ENCODE measurements around the gene NOSIP.
"Not testable (repeated sequence)": the region's sequence is repeated elsewhere in the genome, so short reads cannot be mapped to it uniquely, and the experiment has no call there.

The NOSIP gene

GRCh38 chr19:49580264-49581006 is at the start of gene NOSIP:
Gene NOSIP (minus strand): TSS chr19:49580556. CDS start chr19:49560691, 19,865 bp downstream.
- peak; percentile 88 for DNase-seq

DNA sequence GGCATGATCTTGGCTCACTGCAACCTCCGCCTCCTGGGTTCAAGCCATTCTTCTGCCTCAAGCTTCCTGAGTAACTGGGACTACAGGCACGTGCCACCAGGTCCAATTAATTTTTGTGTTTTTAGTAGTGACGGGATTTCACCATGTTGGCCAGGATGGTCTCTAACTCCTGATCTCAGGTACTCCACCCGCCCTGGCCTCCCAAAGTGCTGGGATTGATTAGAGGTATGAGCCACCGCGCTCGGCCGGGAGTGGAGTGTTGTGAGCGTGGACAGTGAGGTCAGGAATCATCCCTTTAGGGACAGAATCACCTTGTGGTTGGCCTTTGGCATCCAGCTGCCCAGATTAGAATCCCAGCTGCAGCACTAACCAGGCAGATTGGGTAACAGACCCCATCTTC is 49.3 kb upstream of the NOSIP start:
- no peak for DNase-seq

GRCh38 chr19:49626226-49626625 is 45.9 kb upstream of the NOSIP start:
- DNase-seq: no peak

DNA sequence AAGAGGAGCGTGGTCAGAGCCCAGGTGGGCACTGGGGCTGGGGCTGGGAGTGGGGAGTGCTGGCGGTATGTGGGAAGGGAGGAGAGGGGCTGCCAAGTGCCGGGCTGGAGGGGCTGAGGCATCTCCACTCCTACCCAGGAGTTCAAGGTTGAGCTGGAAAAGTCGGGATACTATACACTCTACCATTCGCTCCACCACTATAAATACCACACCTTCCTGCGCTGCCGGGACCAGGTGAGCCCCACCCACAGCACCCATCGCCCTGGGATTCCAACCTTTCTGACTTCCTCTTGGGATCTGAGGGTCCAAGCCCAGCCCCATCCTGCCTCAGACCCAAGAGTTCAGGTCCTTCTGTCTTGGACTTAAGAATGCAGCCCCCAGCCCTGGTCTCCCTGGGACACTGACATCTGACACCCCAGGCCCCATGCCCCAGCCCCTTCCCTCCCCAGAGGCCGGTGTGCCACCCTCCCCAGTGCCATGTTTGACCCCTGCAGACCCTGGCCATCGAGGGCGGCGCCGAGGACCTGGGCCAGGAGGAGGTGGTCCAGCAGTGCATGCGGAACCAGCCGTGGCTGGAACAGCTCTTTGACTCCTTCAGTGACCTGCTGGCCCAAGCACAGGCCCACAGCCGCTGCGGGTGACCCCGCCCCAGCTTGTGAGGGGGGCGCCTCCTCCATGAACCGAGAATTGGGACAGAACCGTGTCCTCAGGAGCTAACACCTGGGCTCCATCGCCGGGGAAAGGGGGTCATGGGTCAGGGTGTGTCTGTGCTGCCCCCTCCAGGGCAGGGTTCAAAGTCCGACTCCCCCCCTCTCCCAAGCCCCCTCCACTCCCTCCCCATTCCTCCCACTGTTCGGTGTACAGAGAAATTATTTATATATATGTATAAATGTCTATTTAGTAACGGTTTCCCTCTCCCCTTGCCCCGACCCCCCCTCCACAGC is 44.9 kb upstream of the NOSIP start:
- no peak for DNase-seq

- DNase-seq: not testable (repeated sequence)
Measured at GRCh38 chr19:49617860-49618259, 37.5 kb upstream of the NOSIP start.

DNA sequence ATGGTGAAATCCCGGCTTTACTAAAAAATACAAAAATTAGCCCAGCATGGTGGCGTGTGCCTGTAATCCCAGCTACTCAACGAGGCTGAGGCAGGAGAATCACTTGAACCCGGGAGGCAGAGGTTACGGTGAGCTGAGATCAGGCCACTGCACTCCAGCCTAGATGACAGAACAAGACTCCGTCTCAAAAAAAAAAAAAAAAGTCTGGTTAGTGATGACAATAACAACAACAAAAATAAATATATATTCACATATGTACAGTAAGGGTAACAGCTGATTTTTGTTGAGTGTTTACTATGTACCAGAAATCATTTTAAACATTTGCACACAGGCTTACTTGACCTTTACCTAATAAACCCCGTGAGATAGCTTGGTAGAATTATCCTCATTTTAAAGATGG is 36.6 kb upstream of the NOSIP start:
- no peak for DNase-seq

DNA sequence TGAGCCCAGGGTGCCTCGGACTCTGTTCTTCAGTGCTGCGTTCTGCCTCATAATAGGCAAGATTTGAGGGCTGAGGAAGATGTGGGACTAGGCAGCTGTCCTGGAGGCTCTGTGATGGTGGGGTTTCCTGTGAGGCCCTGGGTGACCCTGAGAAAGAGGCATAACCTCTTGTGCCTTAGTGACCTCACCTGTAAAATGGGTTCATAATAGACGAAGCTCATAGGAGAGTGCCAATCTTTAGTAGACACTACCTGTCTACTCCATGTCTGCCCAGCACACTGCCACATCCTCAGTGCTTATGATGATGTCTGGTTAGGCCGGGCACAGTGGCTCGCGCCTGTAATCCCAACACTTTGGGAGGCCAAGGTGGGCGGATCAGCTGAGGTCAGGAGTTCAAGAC is 36.2 kb upstream of the NOSIP start:
- DNase-seq: no peak

- DNase-seq: no peak
Measured at GRCh38 chr19:49615861-49616260, 35.5 kb upstream of the NOSIP start.

GRCh38 chr19:49614096-49614833 is 33.9 kb upstream of the NOSIP start:
- DNase-seq: no peak

- no peak for DNase-seq
Measured at GRCh38 chr19:49613374-49613773, 33.0 kb upstream of the NOSIP start.

DNA sequence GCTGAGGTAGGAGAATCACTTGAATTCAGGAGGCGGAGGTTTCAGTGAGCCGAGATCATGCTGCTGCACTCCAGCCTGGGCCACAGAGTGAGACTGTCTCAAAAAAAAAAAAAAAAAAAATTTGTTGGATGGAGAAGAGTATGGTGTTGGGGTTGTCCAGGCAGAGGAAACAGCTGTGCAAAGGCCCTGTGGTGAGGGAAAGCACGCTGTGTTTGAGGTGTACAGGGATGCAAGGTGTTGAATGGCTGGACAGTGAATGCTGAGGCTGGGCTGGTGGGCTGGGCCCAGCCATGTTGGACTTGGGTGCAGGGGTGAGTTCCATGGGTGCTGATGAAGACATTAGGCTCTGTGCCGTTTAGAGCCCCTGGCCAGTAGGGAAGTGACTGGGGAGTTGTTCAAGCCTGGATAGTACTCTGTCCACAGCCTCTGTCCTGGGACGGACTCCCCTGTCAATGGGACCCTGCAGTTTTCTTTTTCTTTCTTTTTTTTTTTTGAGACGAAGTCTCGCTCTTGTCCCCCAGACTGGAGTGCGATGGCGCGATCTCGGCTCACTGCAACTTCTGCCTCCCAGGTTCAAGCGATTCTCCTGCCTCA is 29.2 kb upstream of the NOSIP start:
- DNase-seq: no peak

DNA sequence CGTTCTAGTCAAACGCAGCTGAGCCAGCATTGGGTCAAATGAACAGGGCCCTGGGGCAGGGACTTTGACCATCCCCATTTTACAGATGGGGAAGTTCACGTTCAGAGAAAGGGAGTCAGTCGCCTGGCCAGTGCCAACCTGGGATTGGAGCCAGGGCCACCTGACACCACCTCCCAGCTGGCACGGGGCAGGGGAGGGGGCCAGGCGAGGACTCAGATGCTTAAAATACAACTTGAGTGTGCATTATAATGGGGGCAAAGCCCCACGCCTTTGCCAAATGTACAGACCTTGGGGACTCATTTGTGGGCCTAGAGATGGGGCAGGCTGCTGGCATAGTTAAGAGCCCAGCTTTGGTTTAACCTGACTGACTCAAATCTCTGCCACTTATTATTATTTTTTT is 25.2 kb upstream of the NOSIP start:
- no peak for DNase-seq

DNA sequence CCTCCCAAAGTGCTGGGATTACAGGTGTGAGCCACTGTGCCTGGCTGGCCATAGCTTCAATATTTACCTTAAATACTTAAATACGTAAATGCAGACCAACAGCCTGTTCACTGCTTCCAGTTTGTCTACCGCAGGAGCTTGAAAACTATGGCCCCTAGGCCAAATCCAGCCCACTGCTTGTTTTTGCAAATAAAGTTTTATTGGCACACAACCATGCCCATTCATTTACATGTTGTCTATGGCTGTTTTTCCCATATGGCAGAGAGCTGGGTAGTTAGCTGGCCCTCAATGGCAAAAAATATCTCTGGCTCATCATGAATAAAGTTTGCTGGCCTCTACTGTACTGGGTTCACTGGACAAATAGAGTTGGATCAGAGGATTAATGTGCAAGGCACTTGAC is 22.4 kb upstream of the NOSIP start:
- DNase-seq: no peak

GRCh38 chr19:49601482-49602038 is 21.2 kb upstream of the NOSIP start:
- DNase-seq: no peak

DNA sequence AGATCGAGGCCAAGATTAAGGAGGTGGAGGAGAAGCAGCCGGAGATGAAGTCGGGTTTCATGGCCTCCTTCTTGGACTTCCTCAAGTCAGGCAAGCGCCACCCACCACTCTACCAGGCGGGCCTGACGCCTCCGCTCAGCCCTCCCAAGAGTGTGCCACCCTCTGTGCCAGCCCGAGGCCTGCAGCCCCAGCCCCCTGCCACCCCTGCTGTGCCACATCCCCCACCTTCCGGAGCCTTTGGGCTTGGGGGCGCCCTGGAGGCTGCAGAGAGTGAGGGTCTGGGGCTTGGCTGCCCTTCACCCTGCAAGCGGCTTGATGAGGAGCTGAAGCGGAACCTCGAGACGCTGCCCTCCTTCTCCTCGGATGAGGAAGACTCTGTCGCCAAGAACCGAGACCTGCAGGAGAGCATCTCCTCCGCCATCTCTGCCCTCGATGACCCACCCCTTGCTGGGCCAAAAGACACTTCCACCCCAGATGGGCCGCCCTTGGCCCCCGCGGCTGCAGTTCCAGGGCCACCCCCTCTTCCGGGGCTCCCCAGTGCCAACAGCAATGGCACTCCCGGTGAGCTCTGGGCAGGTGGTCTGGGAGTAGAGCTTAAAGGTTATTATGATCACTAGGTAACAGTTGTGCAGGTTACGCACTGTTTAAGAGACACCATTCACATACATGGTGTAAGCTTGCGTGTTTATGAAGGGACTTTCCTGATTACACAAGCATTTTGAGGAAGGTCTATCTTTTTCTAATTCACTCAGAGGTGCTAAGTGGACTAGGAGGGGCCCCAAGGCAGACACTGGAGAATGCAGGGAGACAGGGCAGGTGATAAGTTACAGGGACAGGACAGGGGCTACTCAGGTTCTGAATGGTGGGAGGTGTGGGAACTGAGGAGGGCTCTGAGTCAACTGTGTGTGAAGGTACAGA is 19.3 kb upstream of the NOSIP start:
- no peak for DNase-seq

- no peak for DNase-seq
Measured at GRCh38 chr19:49597703-49597974, 17.3 kb upstream of the NOSIP start.

DNA sequence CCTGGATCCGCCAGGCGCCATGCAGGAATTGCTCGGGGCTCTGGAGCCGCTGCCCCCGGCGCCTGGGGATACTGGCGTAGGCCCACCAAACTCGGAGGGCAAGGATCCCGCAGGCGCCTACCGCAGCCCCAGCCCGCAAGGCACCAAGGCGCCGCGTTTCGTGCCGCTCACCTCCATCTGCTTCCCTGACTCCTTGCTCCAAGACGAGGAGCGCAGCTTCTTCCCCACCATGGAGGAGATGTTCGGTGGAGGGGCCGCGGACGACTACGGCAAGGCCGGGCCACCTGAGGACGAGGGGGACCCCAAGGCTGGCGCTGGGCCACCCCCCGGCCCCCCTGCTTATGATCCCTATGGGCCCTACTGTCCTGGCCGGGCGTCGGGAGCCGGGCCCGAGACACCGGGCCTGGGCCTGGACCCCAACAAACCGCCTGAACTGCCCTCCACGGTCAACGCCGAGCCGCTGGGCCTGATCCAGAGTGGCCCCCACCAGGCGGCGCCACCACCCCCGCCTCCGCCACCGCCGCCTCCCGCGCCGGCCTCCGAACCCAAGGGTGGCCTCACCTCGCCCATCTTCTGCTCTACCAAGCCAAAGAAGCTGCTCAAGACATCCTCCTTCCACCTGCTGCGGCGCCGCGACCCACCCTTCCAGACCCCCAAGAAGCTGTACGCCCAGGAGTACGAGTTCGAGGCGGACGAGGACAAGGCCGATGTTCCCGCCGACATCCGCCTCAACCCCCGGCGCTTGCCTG is 16.8 kb upstream of the NOSIP start:
- DNase-seq: no peak

DNA sequence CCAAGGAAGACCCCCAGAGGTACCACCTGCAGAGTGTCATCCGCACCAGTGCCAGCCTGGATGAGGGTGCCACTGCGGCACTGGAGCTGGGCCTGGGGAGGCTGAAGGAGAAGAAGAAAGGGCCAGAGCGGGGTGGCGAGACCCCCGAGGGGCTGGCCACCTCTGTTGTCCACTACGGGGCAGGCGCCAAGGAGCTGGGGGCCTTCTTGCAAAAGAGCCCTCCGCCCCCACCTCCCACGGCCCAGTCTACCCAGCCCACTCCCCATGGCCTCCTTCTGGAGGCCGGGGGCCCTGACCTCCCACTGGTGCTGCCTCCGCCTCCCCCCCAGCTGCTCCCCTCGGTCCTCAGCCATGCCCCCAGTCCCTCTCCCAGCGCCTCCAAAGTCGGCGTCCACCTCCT is 16.1 kb upstream of the NOSIP start:
- DNase-seq: no peak

GRCh38 chr19:49595819-49596404 is 15.6 kb upstream of the NOSIP start:
- DNase-seq: no peak

GRCh38 chr19:49594993-49595818 is 14.8 kb upstream of the NOSIP start:
- DNase-seq: no peak

Measured in NCI-H1417 treated with DMSO at 0.1 percent for 48 hours (cell line).